Left renal pelvis (tissue), 4 donors: Measurements from ENCODE around the gene STAT6. TPM values are rescaled to one million over a fixed set of nuclear protein-coding genes. Genes with fewer than 3 reads are reported as not detected.

Experiments used
- DNase-seq, 4 donors: peaks; one replicate each; pipeline ENCODE4 v3.0.0-alpha.2; 2013; ENCODE audit warnings: low read depth in 4 of 4, low spot score in 3 of 4
- polyA plus RNA-seq, 4 donors: library from polyadenylated mRNA; unstranded; fragments of 120-200 nt; gene quantifications; one replicate each; pipeline ENCODE4 v1.2.1, GENCODE V29; 2013; ENCODE audit not compliant: insufficient read length in 4 of 4

STAT6 gene
- polyA plus RNA-seq, 4 donors, result 74.8 to 122 (median 98.2) TPM

DNA sequence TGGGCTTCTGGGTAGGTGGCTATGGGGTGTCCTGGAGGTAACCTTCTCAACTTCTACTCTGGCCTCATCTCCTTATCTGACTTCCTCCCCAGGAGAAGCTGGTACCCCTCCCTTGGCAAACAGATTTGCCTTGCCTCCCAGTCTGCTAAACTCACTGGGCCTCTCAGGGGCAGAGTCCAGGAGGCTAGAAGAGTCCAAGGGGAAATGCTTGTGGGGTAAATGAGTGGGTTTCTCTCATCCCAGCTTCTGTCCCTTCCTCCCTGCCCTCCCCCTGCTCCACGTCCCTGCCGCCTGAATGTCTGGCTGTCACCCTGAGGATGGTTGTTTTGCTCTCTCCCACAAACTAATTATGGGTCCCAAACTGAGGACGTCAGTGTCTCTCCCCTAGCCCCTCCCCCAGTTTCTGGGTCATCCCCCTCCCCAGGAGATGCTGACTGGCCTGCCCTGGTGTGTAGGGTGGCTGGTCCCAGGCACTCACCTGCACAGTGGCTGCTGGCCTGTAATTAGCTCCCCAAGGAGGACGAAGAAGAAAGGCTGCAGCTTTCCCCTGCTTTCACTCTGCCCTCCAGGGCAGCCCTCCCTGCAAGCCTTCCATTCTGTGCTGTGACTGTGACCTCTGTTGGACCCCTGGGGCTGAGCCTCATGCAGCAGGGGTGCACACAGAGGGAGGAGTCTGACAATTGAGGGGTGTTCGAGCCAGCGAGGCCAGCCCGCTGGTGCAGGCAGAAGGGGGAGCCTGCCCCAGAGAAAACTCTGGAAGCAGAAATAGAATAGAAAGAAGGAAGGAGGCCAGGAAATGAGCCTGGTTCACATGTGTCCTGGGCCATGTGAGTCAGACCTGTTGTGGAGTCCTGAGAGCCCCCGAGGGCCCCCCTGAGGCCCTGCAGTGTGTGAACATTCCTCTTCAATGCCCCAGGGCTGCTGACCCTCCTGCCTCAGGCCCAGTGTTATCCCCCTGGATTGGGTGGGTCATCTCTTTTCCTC, 36.1 kb upstream of the STAT6 start, which contains the start of gene LRP1-AS:
Gene LRP1-AS, minus strand, starts transcription at position 659 of the 984 bp plus-strand sequence.
- DNase-seq, result no peak

DNA sequence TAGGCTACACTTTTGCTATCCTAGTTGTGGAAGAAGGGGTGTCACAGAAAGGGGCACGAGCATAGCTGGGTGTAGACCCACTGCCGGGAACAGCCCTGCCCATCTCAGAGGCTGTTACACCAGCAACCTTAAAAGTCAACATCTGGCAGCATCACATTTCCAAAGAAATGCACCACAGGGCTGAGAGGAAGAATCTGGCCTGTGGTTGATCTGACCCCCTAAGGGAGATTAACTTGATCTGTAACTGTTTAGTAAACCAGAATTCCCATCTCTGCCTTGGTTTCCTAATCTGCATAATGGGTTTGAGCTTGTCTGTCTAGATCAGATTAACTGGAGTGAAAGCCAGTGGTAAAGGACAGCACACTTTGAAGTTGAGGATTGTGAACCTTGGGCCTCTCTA, 34.9 kb upstream of the STAT6 start:
- no peak for DNase-seq

GRCh38 chr12:57145460-57146059, 34.4 kb upstream of the STAT6 start:
- no peak for DNase-seq

DNA sequence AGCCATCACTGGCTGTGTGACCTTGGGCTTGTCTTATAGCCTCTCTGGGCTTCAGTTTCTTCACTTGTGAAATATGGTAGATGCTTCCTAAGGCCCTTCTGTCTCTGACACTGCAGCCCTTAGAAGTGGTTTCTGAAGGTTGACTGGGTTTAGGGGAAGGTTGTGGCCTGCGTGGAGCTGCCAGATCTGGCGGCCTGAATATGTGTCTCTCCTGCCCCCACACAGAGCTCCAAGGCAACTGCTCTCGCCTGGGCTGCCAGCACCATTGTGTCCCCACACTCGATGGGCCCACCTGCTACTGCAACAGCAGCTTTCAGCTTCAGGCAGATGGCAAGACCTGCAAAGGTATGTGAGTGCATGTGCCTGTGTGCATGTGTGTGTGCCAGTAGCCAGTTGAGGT, 32.3 kb upstream of the STAT6 start:
- DNase-seq, result no peak

GRCh38 chr12:57142727-57143126, 31.6 kb upstream of the STAT6 start:
- no peak for DNase-seq

- DNase-seq, result no peak
Observed at GRCh38 chr12:57142121-57142520, 31.0 kb upstream of the STAT6 start.

- DNase-seq, result no peak
Observed at GRCh38 chr12:57141249-57141648, 30.1 kb upstream of the STAT6 start.

GRCh38 chr12:57139796-57140649, 28.9 kb upstream of the STAT6 start:
- DNase-seq, result no peak

- no peak for DNase-seq
Observed at GRCh38 chr12:57138526-57139272, 27.5 kb upstream of the STAT6 start.

DNA sequence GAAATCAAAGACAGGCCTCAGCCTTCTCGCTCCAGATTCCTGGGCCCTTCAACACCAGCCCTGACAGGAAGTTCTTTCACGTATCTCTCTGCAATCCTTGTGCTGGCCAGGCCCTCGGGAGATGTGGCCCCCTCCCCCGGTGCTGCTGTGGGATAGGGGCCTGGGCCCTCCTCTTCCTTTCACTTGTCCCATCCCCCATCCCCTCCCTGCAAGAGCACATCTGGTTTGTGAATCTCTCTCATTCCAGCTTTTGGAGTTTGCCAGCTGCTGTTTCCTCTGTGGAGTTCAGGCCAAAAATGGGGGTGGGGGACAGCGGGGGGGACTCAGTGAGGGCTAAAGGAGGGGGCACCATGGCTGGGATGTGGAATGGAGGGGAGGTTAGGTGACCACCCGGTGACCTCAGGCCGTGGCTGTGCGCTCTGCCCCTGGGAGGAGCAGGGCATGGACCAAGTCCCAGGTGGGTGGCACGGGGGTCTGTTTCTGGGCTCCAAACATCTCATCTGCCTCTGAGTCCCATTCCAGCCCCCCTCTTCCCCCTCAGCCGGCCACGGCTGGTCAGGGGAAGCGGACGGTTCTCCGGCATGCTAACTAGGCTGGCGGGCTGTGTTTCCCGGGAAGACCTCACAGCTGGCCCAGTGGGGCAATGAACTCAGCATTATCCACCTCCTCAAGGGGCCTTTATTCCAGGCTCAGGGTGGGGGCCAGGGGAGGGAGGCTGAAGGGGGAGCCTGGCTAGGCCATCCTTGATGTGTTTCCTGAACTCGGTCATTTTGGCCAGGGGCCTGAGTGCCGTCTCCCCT, 24.6 kb upstream of the STAT6 start:
- DNase-seq, result no peak

DNA sequence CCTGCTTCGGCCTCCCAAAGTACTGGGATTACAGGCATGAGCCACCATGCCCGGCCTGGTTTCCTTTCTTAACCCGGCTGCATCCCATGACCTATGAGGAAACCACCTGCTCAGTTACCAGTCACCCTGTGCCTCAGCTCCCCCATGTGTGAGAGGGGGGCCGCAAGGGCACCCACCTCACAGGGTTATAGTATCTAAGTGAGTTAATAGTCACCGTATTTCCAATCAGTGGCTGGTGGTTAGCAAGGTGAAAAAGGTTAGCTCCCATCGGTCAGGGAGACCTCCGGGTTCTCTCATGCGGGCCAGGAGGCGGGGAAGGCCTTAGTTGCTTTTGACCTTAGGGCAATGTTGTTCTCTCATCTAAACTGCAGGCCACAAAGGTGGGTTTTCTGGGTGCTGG, 23.8 kb upstream of the STAT6 start:
- DNase-seq, result no peak

- no peak for DNase-seq
Observed at GRCh38 chr12:57133916-57134315, 22.8 kb upstream of the STAT6 start.

GRCh38 chr12:57133013-57133569, 21.9 kb upstream of the STAT6 start:
- DNase-seq, result no peak

DNA sequence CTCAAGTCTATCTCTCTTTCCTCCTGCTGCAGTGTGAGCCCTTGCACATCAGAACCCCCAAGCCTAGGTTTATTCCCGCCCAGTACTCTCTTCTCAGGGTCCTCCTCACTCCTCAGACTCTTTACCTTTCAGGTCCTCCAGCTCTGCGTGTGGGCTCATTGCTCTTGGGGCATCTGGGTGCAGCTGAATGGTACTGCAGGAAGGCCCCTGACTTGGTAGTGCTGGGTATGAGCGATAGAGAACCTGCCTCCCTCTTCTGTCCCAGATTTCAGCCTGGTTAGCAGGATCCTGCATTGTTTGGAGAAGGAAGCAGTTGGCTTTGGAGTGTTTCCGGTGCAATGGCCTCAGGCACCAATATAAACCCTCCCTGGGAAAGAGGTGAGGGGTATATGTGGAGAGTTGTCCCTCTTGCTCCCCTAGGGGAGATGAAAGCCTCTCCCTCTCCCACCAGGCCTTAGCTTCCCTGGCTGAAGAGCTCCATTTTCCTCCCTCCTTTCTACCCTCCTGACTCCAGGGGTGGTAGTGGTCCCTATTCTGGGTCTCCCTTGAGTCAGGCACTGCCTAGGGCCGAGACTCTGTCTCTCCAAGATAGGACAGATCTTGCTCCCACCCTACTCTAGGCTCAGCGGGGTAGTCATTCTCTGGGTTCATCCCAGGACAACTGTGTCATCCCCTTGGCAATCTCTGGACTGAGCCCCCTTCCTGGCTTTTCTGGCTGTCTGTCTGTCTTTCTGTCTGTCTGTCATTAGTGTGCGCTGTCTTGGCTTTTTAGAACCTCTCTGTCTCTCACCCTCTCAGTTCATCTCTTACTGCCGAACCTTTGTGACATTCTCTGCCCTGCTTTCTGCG, 21.0 kb upstream of the STAT6 start:
- no peak for DNase-seq

DNA sequence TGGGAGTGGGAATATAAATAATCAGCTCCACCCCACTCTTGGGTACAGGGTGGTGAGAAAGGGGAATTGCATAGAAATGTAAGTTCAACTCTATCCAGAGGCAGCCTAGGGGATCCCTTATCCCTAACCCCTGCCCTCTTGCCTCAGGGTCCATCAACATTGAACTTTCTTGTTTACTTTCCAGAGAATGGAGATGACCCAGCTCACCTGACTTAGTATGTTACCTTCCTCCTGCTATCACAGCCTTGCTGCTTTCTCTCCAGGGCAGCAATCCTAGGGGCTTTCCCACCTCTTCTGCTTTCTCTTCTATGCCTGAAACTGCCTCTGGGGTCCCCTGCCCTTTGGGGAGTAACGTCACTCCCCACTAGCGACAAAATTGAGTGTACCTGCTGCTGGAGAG, 19.8 kb upstream of the STAT6 start:
- no peak for DNase-seq

GRCh38 chr12:57129889-57130288, 18.7 kb upstream of the STAT6 start:
- no peak for DNase-seq

DNA sequence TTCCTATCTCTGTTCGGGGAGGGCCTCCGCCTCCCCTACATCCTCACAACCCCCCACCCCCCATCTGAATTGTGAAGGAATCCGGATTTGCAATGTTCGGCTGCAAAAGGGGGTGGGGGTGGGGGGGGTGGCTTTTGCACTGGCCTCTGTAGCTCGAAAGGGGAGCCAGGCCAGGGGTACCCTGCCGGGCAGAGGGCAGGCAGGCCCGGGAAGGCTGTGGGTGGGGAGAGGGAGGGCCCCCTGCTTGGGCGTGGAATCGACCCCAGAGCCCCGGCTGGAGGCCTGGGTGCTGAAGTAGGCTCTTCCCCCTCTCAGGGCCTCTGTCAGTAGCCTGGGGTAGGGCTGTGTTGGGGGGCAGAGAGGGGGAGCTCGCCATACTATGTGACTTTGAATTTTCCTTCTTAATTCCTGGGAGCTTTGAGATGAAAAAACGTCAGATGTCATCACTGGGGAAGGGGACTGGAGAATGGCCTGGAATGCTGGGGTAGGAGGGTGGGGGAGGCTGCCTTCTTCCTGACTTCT, 18.2 kb upstream of the STAT6 start:
- no peak for DNase-seq
